ENCODE data around the gene PM20D2. TPM values are rescaled to one million over a fixed set of nuclear protein-coding genes. Genes with fewer than 3 reads are reported as not detected.
"Not testable (repeated sequence)": the region's sequence is repeated elsewhere in the genome, so short reads cannot be mapped to it uniquely, and the experiment has no call there.

The PM20D2 gene
- total and polyA plus RNA-seq, 8 donors: 3.6 to 11.0 (median 5.3) TPM

- Histone ChIP-seq H3K27me3 (no peaks in the 10 kb centered on the region), H3K9me3 (no peaks in the 10 kb centered on the region), H3K27ac (peak overlapping the region in 1 of 4 donors; percentile 17), H3K4me3 (no peak overlapping the region), H3K36me3 (no peaks in the 10 kb centered on the region), H3K4me1 (no peaks in the 10 kb centered on the region)
- ATAC-seq (peak in 1 of 4 donors; percentile 25), FAIRE-seq (no peak), DNase-seq (no peak)
- intact Hi-C loops (cut with DNase I): no loop called here
- no peak for TF ChIP-seq CTCF (IDR thresholded peaks at IDR 0.05)
- WGBS, 2 donors: 47 to 49% methylated on average over 4 of the region's 4 CpGs
Observed at GRCh38 chr6:89120371-89120770, 25.5 kb upstream of the PM20D2 start.

- no peak for DNase-seq
- no peak overlapping the region for H3K27ac ChIP-seq
- H3K4me3 ChIP-seq: no peak overlapping the region
- no peaks in the 10 kb centered on the region for H3K9me3 ChIP-seq
- H3K4me1 ChIP-seq: no peaks in the 10 kb centered on the region
- no peaks in the 10 kb centered on the region for H3K36me3 ChIP-seq
- H3K27me3 ChIP-seq: no peaks in the 10 kb centered on the region
- WGBS, 2 donors: 51 to 57% methylated on average over 1 of the region's 1 CpG
- ATAC-seq: no peak
- TF ChIP-seq CTCF (IDR thresholded peaks at IDR 0.05): no peak
- intact Hi-C loops (cut with DNase I): no loop called here
- FAIRE-seq: peak; percentile 32
Observed at GRCh38 chr6:89121934-89122333, 23.9 kb upstream of the PM20D2 start.

- H3K4me1 ChIP-seq: no peaks in the 10 kb centered on the region
- no peak overlapping the region for H3K27ac ChIP-seq
- TF ChIP-seq CTCF (IDR thresholded peaks at IDR 0.05): peak in 3 of 4 donors; percentile 14 to 36 (median 16)
- H3K36me3 ChIP-seq: no peaks in the 10 kb centered on the region
- no peak overlapping the region for H3K4me3 ChIP-seq
- no peaks in the 10 kb centered on the region for H3K27me3 ChIP-seq
- no peaks in the 10 kb centered on the region for H3K9me3 ChIP-seq
- ATAC-seq (peak in 3 of 4 donors; percentile 70 to 80 (median 73)), DNase-seq (no peak), FAIRE-seq (peak; percentile 95)
- intact Hi-C loops (cut with DNase I): no loop called here
Observed at GRCh38 chr6:89122625-89123024, 23.2 kb upstream of the PM20D2 start.

- H3K4me1 ChIP-seq; H3K9me3 ChIP-seq; H3K27me3 ChIP-seq; DNase-seq; H3K27ac ChIP-seq; H3K4me3 ChIP-seq; FAIRE-seq; ATAC-seq; intact Hi-C loops (cut with DNase I); H3K36me3 ChIP-seq: not testable (repeated sequence)
- 67 to 68% methylated on average over 2 of the region's 2 CpGs for WGBS, 2 donors
Observed at GRCh38 chr6:89128256-89128671, 17.6 kb upstream of the PM20D2 start.

GRCh38 chr6:89131599-89131998 lies 14.3 kb upstream of the PM20D2 start:
- intact Hi-C loops (cut with DNase I): no loop called here
- H3K4me3 ChIP-seq: no peak overlapping the region
- H3K36me3 ChIP-seq: no peaks in the 10 kb centered on the region
- H3K27me3 ChIP-seq: no peaks in the 10 kb centered on the region
- no peaks in the 10 kb centered on the region for H3K4me1 ChIP-seq
- H3K27ac ChIP-seq: no peak overlapping the region
- WGBS, 2 donors: 96 to 100% methylated on average over 3 of the region's 3 CpGs
- ATAC-seq: no peak
- H3K9me3 ChIP-seq: no peaks in the 10 kb centered on the region
- no peak for TF ChIP-seq CTCF (IDR thresholded peaks at IDR 0.05)
- FAIRE-seq: no peak
- no peak for DNase-seq
